ENCODE measurements around the gene TMEM132C. TPM values are rescaled to one million over a fixed set of nuclear protein-coding genes. Genes with fewer than 3 reads are reported as not detected.

Gene TMEM132C
- total RNA-seq, 1 donor from 2014 or later, result not detected

GRCh38 chr12:128518644-128519043 is 251.7 kb downstream of the TMEM132C start:
- no peak for TF ChIP-seq CTCF (conservative IDR thresholded peaks at IDR 0.05; ENCODE audit: low read depth, low read length)
- no peak overlapping the region for H3K4me3 ChIP-seq (ENCODE audit: low read depth, low read length)
- DNase-seq (ENCODE audit: low read depth), result no peak

GRCh38 chr12:128519426-128519825 is 252.5 kb downstream of the TMEM132C start:
- DNase-seq (ENCODE audit: low read depth), result no peak
- no peak for TF ChIP-seq CTCF (conservative IDR thresholded peaks at IDR 0.05; ENCODE audit: low read depth, low read length)
- H3K4me3 ChIP-seq (ENCODE audit: low read depth, low read length), result no peak overlapping the region

GRCh38 chr12:128521981-128522380 is 255.0 kb downstream of the TMEM132C start:
- no peak for DNase-seq (ENCODE audit: low read depth)
- no peak for TF ChIP-seq CTCF (conservative IDR thresholded peaks at IDR 0.05; ENCODE audit: low read depth, low read length)
- no peak overlapping the region for H3K4me3 ChIP-seq (ENCODE audit: low read depth, low read length)

GRCh38 chr12:128524439-128524838 is 257.5 kb downstream of the TMEM132C start:
- no peak overlapping the region for H3K4me3 ChIP-seq (ENCODE audit: low read depth, low read length)
- no peak for DNase-seq (ENCODE audit: low read depth)
- TF ChIP-seq CTCF (conservative IDR thresholded peaks at IDR 0.05; ENCODE audit: low read depth, low read length), result no peak

- no peak for DNase-seq (ENCODE audit: low read depth)
- H3K4me3 ChIP-seq (ENCODE audit: low read depth, low read length), result no peak overlapping the region
- no peak for TF ChIP-seq CTCF (conservative IDR thresholded peaks at IDR 0.05; ENCODE audit: low read depth, low read length)
Measured at GRCh38 chr12:128531170-128531569, 264.2 kb downstream of the TMEM132C start.

- DNase-seq (ENCODE audit: low read depth), result no peak
- TF ChIP-seq CTCF (conservative IDR thresholded peaks at IDR 0.05; ENCODE audit: low read depth, low read length), result no peak
- no peak overlapping the region for H3K4me3 ChIP-seq (ENCODE audit: low read depth, low read length)
Measured at GRCh38 chr12:128534906-128535305, 267.9 kb downstream of the TMEM132C start.

GRCh38 chr12:128536810-128537209 is 269.8 kb downstream of the TMEM132C start:
- no peak for TF ChIP-seq CTCF (conservative IDR thresholded peaks at IDR 0.05; ENCODE audit: low read depth, low read length)
- no peak overlapping the region for H3K4me3 ChIP-seq (ENCODE audit: low read depth, low read length)
- DNase-seq (ENCODE audit: low read depth), result no peak

All from epithelial cell of proximal tubule (primary cell).